GM12891 (cell line): Measurements from ENCODE around the gene SELENOW.

ENCODE experiments used
- POLR2A ChIP-seq: IDR thresholded peaks from 2 replicates; pipeline ENCODE4 v1.6.1; 2011; ENCODE audit warnings: low read depth, low read length, control low read depth
- POLR2AphosphoS5 ChIP-seq: IDR thresholded peaks from 2 replicates; pipeline ENCODE4 v1.6.1; 2011; ENCODE audit warnings: low read depth, low read length, control low read depth
- TAF1 ChIP-seq: IDR thresholded peaks from 2 replicates; pipeline ENCODE4 v1.6.1; 2011; ENCODE audit warnings: low read depth, low read length, control low read depth

DNA sequence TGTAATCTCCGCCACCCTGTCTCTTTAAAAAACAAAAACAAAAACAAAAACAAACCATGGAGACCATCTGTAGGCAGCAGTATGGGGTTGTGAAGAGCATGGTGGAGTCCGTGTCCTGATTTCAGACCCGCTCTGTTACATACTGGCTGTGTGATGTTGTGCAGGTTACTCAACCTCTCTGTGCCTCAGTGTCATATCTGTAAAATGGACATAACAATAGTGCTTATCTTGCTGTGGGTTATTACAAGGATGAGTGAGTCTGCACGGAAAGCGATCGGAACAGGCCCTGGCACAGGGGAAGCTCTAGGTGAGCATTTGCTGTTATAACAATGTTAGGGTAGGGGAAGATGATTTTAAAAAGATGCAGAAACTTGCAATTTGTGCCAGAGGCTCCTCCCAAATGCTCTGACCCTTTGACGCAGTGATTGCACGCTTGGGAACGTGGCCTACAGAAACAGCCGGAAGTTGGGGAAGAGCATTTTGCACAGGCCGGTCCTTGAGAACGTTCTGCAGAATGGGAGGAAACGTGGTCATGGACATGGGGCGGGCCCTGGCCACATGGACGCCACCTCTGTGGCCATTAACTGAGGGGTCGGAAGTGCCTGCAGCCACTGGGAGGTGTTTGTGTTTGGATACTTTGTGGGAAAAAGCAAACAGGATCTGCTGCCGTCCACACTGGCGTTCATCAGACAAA, 15.7 kb upstream of the SELENOW start:
- no peak for TF ChIP-seq POLR2AphosphoS5
- no peak for TF ChIP-seq TAF1
- no peak for TF ChIP-seq POLR2A
